Middle frontal gyrus (tissue), 1 donor: ENCODE data around the gene GABRB1.

Experiments
- DNase-seq: peaks from one replicate; pipeline ENCODE4 v3.0.0-alpha.2; 2015; ENCODE audit warnings: low spot score; ENCODE audit errors: extremely low spot score

GABRB1 gene

DNA sequence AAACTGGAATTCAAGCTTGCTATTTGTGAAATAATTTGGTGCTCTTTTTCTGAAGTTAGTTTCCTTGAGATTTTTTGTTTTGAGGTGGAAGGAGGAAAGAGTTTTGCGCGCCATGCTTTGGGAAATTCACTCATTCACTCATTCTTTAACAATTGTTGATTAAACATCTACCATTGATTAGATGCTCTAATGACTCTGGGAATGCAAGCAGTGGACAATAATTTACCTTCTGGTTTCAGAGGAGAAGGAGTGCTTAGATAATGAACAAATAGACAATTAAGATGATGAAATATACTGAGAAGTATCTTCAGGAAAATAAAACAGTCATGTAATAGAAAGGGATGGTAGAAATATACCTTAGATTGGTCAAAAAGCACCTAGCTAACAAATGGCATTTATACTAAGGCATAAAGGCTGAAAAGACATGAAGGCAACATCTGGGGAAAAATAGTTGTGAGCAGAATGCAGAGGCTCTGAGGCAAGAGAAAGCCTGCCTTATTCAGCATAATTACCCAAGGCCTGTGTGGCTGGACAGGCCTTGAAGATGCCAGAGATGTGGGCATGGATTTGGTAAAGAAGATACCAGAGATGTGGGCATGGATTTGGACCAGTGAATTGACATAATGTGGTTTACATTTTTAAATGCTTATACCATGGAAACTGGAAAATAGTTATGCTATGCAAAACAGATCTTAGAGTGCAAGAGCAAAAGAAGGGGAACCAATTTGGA is 434.9 kb downstream of the GABRB1 start:
- no peak for DNase-seq

DNA sequence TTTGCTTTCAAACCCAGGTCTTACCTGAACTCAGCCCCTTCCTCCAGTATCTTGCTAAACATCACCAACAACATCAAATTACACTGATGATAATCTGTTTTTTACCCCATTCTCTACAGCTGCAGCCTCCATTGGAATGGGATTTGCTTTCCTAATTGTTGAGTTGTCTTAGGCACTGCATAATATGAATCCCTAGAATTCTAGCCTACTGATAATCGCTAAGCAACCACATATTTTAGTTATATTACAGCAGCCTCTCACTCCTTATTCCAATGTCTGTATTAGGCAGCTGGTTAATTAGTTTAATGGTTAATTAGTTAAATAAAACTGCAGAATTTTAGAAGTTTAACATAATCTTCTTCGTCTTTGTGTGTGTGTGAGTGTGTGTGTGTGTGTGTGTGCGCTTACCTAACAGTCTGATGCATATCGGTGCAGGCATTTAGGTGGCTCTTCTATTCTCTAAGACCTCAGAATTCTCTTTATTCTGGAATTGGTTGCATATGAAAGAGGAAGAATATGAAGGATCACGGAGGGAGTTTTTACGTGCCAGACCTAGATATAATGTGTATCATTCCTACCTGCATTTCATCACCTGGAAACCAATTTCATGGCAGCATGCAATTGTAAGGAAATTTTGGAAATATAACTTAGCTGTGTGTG is 437.5 kb downstream of the GABRB1 start:
- no peak for DNase-seq

DNA sequence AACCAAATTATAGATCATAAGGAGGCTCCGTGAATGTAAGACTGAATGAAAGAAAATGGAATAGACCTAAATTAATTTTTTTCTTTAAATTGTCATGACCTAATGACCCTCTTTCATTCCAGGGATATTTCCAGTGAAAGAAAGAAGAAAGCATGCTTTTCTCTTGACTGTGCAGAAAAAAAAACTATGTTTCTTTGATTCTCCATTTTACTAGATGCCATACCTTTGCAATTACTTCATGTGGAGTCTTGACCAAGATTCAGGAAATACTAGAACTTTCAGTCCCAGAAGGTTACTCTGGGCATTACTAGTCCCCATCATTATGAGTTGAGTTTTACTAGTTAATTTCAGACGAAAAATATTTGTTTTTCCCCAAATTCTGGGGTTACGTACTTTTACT is 438.6 kb downstream of the GABRB1 start:
- no peak for DNase-seq

DNA sequence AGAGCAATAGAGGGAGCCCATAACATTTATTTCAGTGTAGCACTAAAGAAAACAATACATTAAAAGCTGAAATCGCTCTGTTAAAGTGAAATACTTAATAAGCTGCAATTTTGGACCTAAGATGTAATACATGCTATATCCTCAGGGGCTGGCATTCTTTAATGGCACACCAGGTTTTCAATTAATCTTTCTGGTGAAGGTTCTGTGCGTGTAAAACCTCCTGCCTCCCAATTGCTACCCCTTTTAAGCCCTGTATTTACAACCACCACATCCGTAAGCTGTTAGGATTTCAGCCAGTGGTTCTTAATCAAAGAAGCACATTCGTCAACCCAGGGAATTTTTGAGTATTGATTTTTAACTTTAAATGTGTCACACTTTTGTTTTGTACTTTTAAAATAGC is 439.7 kb downstream of the GABRB1 start:
- DNase-seq = no peak

DNA sequence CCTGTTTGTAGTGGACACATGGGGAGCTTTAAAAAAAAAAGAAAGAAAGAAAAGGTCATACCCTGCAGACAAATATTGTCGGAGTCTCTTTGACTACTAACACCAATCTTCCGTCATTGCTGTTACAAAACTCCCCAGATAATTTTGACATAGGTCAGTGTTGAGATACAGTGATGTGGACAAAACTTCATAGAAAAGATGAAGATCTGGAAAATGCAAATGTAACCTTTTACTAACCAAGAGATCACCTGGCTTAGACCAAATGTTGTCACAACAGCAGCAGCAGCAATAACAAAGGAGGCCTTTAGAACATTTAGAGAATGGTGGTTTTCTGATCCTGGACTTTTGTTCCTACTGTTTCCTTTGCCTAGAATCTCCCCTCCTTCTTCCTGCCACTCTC is 440.2 kb downstream of the GABRB1 start:
- no peak for DNase-seq

DNA sequence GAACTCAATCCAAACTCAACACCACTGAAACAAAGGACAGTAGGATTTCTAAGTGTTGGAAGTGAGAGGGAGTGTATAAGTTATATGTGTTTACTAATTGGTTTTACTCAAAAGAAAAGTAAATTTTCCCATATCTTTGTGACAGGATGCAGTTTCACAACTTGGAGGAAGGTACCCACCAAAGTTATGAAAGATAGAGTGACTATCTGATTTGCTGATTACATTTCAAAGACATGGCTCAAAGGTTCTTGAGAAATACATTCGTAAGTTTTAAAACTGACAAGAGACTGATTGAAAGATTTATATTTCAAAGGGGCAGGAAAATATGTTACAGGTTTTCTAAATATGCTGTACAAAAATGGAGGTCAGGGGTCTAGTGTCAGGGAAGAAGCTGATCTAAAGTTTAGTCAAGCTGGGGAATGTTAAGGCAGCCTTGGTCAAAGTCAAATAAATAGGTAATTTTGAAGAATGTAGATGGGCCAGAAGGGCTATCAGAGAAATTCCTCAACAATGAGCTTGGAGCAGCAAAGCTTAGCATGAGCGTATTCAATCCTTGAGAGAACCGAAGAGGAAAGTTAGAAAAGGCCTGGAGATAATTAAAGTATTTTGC is 441.9 kb downstream of the GABRB1 start:
- DNase-seq = no peak

DNA sequence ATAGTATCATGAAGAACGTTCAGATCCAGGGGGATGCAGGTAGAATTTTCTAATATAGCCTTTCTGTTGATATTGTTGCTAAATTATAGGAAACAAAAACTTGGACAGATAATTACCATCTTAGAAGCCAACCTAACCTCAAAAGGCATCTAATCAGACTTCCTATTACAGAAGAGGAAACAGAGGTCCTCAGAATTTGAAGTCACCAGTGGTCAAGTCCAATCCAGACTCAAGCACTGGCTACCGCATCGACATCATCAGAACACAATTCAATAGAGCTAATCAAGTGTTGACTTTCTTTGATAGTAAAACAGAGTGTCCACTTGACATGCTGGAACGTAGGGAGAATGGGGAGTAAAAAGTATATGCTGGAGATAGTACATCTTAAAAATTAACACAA is 443.4 kb downstream of the GABRB1 start:
- DNase-seq = no peak

DNA sequence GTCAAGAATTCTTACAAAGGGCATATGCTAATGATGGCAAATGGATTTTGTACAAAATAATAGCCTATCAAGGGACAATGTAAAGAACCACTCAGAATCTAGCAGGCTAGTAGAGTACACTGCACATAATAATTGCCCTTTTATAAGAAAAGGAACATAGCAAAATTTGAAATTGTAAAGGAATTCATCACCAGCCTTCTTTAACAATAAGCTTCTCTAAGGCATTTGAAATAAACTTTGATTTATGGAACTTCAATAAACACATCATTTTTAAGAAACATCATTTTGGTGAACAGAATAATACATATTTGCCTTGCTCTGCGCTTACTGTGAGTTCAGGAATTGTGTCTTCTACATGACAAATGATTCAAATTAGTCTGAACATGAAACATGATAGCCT is 444.0 kb downstream of the GABRB1 start:
- no peak for DNase-seq
